GM12878 (cell line): ENCODE measurements around the gene NLGN4X.

Source experiments
- CHD1 ChIP-seq: IDR thresholded peaks from 2 replicates; pipeline ENCODE4 v1.6.1; 2012; ENCODE audit warnings: low read depth, low read length, improper control_type of control experiment
- CTCF ChIP-seq, 3 experiments: IDR thresholded peaks in 2 of 3; conservative IDR thresholded peaks in 1 of 3; 2 replicates each; pipeline ENCODE4 v1.5.1; 2011; ENCODE audit warnings: low read depth in 3 of 3, low read length in 3 of 3, mild to moderate bottlenecking in 3 of 3, control low read depth in 2 of 3, moderate library complexity in 2 of 3, inconsistent platforms in 1 of 3, mixed read lengths in 1 of 3; ENCODE audit not compliant: control insufficient read depth in 2 of 3, insufficient read depth in 1 of 3; ENCODE audit errors: extremely low read depth in 1 of 3
- DPF2 ChIP-seq: fragments of 450-650 bp; IDR thresholded peaks from 2 replicates; pipeline ENCODE4 v1.6.1; 2017; ENCODE audit warnings: mild to moderate bottlenecking
- E4F1 ChIP-seq: fragments of 450-650 bp; IDR thresholded peaks from 2 replicates; pipeline ENCODE4 v1.6.1; 2018; ENCODE audit warnings: borderline replicate concordance, mild to moderate bottlenecking; ENCODE audit not compliant: partially characterized antibody
- GABPA ChIP-seq: IDR thresholded peaks from 2 replicates; pipeline ENCODE4 v1.6.1; 2014; ENCODE audit warnings: antibody characterized with exemption, low read depth, mild to moderate bottlenecking, inconsistent platforms
- HDAC6 ChIP-seq: fragments of 200-600 bp; sonication (generic); IDR thresholded peaks from one replicate; pipeline ENCODE4 v1.8.0; 2017; ENCODE audit warnings: antibody characterized with exemption; ENCODE audit not compliant: unreplicated experiment
- MEF2A ChIP-seq: IDR thresholded peaks from 2 replicates; pipeline ENCODE4 v1.6.1; 2011; ENCODE audit warnings: low read depth, mild to moderate bottlenecking, low read length, moderate library complexity; ENCODE audit not compliant: insufficient read depth
- NR2C2 ChIP-seq: IDR thresholded peaks from 2 replicates; pipeline ENCODE4 v1.6.1; 2011; ENCODE audit warnings: borderline replicate concordance, low read depth; ENCODE audit not compliant: control insufficient read depth, insufficient read length
- PBX3 ChIP-seq: IDR thresholded peaks from 2 replicates; pipeline ENCODE4 v1.6.1; 2011; ENCODE audit warnings: mild to moderate bottlenecking, low read depth, low read length, moderate library complexity; ENCODE audit not compliant: insufficient replicate concordance
- POLR2A ChIP-seq: IDR thresholded peaks from 2 replicates; pipeline ENCODE4 v1.6.1; 2011; ENCODE audit warnings: low read depth, mild to moderate bottlenecking, low read length
- TARDBP ChIP-seq: IDR thresholded peaks from 2 replicates; pipeline ENCODE4 v1.6.1; 2016; ENCODE audit warnings: borderline replicate concordance
- ZSCAN29 ChIP-seq: fragments of 450-650 bp; IDR thresholded peaks from 2 replicates; pipeline ENCODE4 v1.6.1; 2017; ENCODE audit warnings: mild to moderate bottlenecking, moderate library complexity

- TF ChIP-seq POLR2A, result no peak
- TF ChIP-seq NR2C2, result no peak
- no peak for TF ChIP-seq ZSCAN29
- TF ChIP-seq PBX3, result no peak
- no peak for TF ChIP-seq CTCF (IDR thresholded peaks at IDR 0.05 in 2 of 3, conservative IDR thresholded peaks at IDR 0.05 in 1 of 3; ENCODE audit: control insufficient read depth in 2 of 3, extremely low read depth in 1 of 3, insufficient read depth in 1 of 3, low read depth in 3 of 3, low read length in 3 of 3)
- TF ChIP-seq TARDBP, result no peak
- no peak for TF ChIP-seq HDAC6
- no peak for TF ChIP-seq GABPA
- TF ChIP-seq CHD1, result no peak
- no peak for TF ChIP-seq MEF2A
- TF ChIP-seq E4F1, result no peak
- no peak for TF ChIP-seq DPF2
Measured at GRCh38 chrX:5867778-5868177, 360.9 kb downstream of the NLGN4X start.
